GM23248 (cell line): ENCODE results near the gene CLEC3B.

Experiments used
- EZH2 ChIP-seq: fragments of 200-600 bp; sonication (generic); IDR thresholded peaks from 2 replicates; pipeline ENCODE4 v1.6.1; 2018; ENCODE audit warnings: antibody characterized with exemption, mild to moderate bottlenecking; ENCODE audit not compliant: insufficient read depth, poor library complexity, severe bottlenecking
- EZH2phosphoT487 ChIP-seq: fragments of 200-600 bp; sonication (generic); IDR thresholded peaks from 2 replicates; pipeline ENCODE4 v1.6.1; 2018; ENCODE audit warnings: antibody characterized with exemption, moderate library complexity, mild to moderate bottlenecking, low read depth; ENCODE audit not compliant: insufficient read depth

DNA sequence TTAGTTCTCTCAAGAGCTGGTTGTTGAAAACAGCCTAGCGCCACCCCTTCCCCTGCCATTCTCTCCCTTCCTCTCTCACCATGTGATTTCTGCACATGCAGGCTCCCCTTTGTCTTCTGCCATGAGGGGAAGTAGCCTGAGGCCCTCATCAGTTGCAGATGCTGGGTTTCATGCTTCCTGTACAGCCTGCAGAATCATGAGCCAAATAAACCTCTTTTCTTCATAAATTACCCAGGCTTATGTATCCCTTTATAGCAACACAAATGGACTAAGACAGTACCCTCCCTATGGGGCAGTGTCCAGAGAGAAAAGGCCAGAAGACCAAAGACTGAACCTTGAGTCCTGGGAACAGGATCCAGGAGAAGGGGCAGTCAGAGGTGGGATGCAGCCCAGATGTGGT, 54.7 kb downstream of the CLEC3B start:
- TF ChIP-seq EZH2 = no peak
- no peak for TF ChIP-seq EZH2phosphoT487
